HEK293 (cell line): ENCODE data around the gene PITPNC1.

Experiments used
- CTCF ChIP-seq: fragments of 450-650 bp; formaldehyde crosslinking; IDR thresholded peaks from 2 replicates; pipeline ENCODE4 v1.5.1; 2016; ENCODE audit warnings: missing biosample characterization, missing genetic modification characterization
- MYNN ChIP-seq: fragments of 450-650 bp; formaldehyde crosslinking; IDR thresholded peaks from 2 replicates; pipeline ENCODE4 v1.5.1; 2016; ENCODE audit warnings: missing biosample characterization, missing genetic modification characterization, borderline replicate concordance
- SCRT1 ChIP-seq: fragments of 450-650 bp; formaldehyde crosslinking; IDR thresholded peaks from 2 replicates; pipeline ENCODE4 v1.5.1; 2016; ENCODE audit warnings: missing biosample characterization, missing genetic modification characterization, borderline replicate concordance
- ZBTB8A ChIP-seq: fragments of 450-650 bp; formaldehyde crosslinking; IDR thresholded peaks from 2 replicates; pipeline ENCODE4 v1.5.1; 2016; ENCODE audit warnings: missing biosample characterization, missing genetic modification characterization
- ZNF239 ChIP-seq: fragments of 450-650 bp; formaldehyde crosslinking; IDR thresholded peaks from 2 replicates; pipeline ENCODE4 v1.5.1; 2016; ENCODE audit warnings: missing biosample characterization, missing genetic modification characterization
- ZNF24 ChIP-seq: fragments of 450-650 bp; formaldehyde crosslinking; IDR thresholded peaks from 2 replicates; pipeline ENCODE4 v1.5.1; 2016; ENCODE audit warnings: missing biosample characterization, missing genetic modification characterization
- ZNF335 ChIP-seq: fragments of 450-650 bp; formaldehyde crosslinking; conservative IDR thresholded peaks from 2 replicates; pipeline ENCODE4 v1.5.1; 2016; ENCODE audit warnings: missing biosample characterization, missing genetic modification characterization
- ZNF394 ChIP-seq: fragments of 450-650 bp; formaldehyde crosslinking; IDR thresholded peaks from 2 replicates; pipeline ENCODE4 v1.5.1; 2016; ENCODE audit warnings: missing biosample characterization, missing genetic modification characterization, mild to moderate bottlenecking, moderate library complexity, borderline replicate concordance

GRCh38 chr17:67358612-67359011, 18.5 kb upstream of the PITPNC1 start:
- TF ChIP-seq CTCF (tag by site-specific recombination) (no peak), ZNF335 (tag by site-specific recombination) (no peak), MYNN (tag by site-specific recombination) (no peak), SCRT1 (tag by site-specific recombination) (no peak), ZBTB8A (tag by site-specific recombination) (no peak), ZNF394 (tag by site-specific recombination) (no peak), ZNF24 (tag by site-specific recombination) (no peak), ZNF239 (tag by site-specific recombination) (no peak)
